ENCODE results near the gene PHF11.
"Not testable (repeated sequence)": the region's sequence is repeated elsewhere in the genome, so short reads cannot be mapped to it uniquely, and the experiment has no call there.

Gene PHF11

DNA sequence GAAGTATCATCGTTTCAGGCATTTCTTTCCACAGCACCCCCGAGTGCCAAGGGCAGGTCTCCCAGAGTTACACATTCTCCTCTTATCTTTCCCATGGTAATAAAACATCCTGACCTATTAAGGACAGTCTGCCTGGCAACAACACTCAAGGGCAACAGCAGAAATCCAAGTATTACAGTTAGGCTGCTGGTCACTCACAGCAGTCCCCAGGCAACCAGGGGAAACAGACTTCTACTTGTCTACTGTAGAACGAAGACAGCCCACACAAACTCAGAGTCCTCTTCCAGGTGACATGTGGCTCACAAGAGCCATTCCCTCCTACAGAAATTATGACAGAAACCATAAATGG is 65.3 kb downstream of the PHF11 start:
- no peak for TF ChIP-seq ZFX (IDR thresholded peaks at IDR 0.05)
- TF ChIP-seq, protein P1, sequence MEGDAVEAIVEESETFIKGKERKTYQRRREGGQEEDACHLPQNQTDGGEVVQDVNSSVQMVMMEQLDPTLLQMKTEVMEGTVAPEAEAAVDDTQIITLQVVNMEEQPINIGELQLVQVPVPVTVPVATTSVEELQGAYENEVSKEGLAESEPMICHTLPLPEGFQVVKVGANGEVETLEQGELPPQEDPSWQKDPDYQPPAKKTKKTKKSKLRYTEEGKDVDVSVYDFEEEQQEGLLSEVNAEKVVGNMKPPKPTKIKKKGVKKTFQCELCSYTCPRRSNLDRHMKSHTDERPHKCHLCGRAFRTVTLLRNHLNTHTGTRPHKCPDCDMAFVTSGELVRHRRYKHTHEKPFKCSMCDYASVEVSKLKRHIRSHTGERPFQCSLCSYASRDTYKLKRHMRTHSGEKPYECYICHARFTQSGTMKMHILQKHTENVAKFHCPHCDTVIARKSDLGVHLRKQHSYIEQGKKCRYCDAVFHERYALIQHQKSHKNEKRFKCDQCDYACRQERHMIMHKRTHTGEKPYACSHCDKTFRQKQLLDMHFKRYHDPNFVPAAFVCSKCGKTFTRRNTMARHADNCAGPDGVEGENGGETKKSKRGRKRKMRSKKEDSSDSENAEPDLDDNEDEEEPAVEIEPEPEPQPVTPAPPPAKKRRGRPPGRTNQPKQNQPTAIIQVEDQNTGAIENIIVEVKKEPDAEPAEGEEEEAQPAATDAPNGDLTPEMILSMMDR (conservative IDR thresholded peaks at IDR 0.05) = no peak
- no peak overlapping the region for H3K27ac ChIP-seq

DNA sequence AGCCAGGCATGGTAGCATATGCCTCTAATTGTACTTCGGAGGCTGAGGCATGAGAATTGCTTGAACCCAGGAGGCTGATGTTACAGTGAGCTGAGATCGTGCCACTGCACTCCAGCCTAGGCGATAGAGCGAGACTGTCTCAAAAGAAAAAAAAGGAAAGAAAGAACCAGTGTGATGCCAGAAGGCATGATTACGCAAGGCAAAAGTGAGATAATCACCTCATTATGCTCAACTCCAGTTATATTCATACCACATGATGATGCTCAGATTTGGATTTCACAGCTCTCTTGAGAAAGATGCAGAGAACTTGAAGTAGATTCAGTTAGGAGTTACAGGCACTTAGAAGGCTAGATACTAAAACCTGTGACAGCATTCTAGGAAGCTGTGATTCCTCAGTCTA is 67.8 kb downstream of the PHF11 start:
- H3K27ac ChIP-seq = no peak overlapping the region
- no peak for TF ChIP-seq ZFX (IDR thresholded peaks at IDR 0.05)
- TF ChIP-seq, protein P1 (conservative IDR thresholded peaks at IDR 0.05) = no peak

DNA sequence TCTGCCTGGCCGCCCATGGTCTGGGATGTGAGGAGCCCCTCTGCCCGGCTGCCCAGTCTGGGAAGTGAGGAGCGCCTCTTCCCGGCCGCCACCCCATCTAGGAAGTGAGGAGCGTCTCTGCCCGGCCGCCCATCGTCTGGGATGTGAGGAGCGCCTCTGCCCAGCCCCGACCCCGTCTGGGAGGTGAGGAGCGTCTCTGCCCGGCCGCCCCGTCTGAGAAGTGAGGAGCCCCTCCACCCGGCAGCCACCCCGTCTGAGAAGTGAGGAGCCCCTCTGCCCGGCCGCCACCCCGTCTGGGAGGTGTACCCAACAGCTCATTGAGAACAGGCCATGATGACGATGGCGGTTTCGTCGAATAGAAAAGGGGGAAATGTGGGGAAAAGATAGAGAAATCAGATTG is 69.7 kb downstream of the PHF11 start:
- not testable (repeated sequence) for H3K27ac ChIP-seq

DNA sequence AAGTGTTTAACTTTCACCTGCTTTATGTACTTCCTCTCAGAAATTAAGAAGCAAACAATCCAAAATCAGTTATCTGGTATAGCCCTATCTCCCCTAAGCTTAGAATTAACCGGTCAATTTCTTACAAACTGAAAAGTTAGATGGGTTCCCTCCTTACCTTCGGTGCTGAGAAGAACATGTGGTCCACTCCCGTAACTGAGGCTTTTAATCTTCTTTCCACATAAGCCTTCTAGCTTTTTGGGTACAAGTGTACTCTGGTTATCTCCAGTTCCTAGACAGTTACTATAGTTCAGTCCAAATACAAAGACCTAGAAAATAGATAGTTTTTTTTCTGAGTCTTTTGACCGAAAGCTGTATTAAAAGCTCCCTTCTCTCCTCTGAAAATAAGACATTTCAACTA is 70.7 kb downstream of the PHF11 start:
- no peak overlapping the region for H3K27ac ChIP-seq
- TF ChIP-seq, protein P1 (conservative IDR thresholded peaks at IDR 0.05) = no peak
- TF ChIP-seq ZFX (IDR thresholded peaks at IDR 0.05) = no peak

DNA sequence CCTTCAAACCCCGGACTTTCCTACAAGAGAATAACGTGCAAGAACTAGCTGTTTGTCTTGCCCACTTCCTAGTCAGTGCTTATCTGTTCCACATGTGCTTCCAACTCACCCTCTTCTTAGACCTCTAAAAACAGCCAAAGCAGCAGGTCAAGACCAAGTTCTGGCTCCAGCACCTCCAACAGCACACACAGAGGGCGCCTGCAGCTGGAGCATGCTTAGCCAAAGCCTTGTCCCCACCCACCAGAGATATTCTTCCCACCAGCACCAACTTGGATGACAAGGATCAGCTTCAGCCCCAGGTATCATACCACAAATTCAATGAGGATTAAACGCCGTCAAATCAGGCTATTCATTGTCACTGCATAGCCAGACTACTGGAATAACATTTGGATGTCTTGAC is 71.7 kb downstream of the PHF11 start:
- no peak overlapping the region for H3K27ac ChIP-seq
- no peak for TF ChIP-seq ZFX (IDR thresholded peaks at IDR 0.05)
- TF ChIP-seq, protein P1 (conservative IDR thresholded peaks at IDR 0.05) = no peak

DNA sequence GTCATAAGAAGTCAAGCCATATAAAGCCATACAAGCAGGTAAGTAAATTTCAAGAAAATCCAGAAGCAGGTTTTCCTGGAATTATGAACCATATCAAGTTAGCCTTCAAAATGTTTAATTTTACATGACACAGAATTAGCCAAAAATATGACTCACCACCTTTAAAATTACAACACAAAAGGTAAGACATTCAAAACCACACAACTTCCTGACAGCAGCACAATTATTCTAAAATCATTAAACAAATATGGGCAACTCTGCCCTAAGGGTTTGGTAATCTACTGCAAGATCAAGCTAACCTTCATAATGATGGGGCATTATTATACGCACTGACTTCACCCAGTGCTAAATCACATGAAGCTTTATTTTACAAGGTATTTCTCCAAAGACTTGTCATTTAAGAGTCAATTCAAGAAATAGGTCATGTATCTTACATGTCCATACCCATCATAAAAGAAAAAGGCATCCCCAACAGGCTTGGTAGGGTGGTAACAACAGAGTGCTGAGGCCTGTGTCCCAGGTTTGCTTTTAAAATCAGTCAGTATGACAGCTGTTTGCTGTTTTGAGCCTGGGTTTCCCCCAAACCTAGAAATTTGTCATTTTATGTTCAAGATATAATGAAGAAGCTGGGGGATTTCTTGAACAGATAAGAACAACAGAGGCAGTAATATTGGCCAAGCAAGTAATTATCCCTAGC is 74.4 kb downstream of the PHF11 start:
- H3K27ac ChIP-seq = no peak overlapping the region; the same call in 1 of the 2 replicates
- TF ChIP-seq ZFX (IDR thresholded peaks at IDR 0.05) = no peak
- TF ChIP-seq, protein P1 (conservative IDR thresholded peaks at IDR 0.05) = no peak

DNA sequence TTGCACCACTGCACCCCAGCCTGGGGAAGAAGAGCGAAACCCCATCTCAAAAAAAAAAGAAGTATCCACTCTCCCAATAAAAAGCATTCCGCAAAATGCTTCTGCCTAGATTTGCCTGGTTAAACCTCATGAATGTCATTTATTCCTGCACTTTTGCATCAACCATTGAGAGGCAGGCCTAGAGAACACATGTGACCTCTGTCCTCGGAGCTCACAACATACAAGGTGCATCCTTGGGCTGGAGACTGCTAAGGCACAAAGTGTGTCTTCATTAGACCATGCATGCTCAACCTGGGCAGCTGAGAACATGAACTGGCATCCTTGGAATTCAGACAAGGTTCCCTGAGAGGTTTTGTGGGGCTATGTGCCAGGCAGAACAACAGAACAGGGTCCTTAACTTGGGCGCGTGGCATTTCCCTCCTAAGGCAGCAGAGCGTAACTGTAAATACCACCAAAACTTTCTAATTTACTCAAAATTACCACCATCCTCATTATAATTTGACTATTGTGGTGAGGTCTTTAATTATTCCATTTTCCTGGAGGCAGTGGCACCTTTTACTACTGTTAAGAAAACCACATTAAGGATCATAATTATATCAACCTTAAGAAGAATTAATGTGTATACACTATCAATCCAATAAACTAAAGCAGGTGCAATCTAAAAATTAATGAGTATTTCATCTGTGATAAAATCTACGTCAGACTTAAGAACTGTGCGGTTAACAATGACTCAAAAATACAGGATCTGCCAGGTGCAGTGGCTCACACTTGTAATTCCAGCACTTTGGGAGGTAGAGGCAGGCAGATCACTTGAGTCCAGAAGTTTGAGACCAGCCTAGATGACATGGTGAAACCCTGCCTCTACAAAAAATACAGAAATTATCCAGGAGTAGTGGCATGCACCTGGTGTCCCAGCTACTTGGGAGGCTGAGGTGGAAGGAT is 75.8 kb downstream of the PHF11 start:
- no peak for TF ChIP-seq ZFX (IDR thresholded peaks at IDR 0.05)
- TF ChIP-seq, protein P1 (conservative IDR thresholded peaks at IDR 0.05) = no peak

More for the DNA sequence above, 75.8 kb downstream of the PHF11 start:
- no peak overlapping the region for H3K27ac ChIP-seq
